Measurements from ENCODE around the gene CNDP1.
"Not testable (repeated sequence)": the region's sequence is repeated elsewhere in the genome, so short reads cannot be mapped to it uniquely, and the experiment has no call there.

CNDP1 gene

GRCh38 chr18:74518456-74519295, 15.6 kb upstream of the CNDP1 start:
- no peak for TF ChIP-seq JUND (IDR thresholded peaks at IDR 0.05; ENCODE audit: low read depth)
- in situ Hi-C loops (cut with HindIII; ENCODE audit: low pct_unique_long_range_greater_than_20kb, low sequenced_read_pairs), result no loop called here

DNA sequence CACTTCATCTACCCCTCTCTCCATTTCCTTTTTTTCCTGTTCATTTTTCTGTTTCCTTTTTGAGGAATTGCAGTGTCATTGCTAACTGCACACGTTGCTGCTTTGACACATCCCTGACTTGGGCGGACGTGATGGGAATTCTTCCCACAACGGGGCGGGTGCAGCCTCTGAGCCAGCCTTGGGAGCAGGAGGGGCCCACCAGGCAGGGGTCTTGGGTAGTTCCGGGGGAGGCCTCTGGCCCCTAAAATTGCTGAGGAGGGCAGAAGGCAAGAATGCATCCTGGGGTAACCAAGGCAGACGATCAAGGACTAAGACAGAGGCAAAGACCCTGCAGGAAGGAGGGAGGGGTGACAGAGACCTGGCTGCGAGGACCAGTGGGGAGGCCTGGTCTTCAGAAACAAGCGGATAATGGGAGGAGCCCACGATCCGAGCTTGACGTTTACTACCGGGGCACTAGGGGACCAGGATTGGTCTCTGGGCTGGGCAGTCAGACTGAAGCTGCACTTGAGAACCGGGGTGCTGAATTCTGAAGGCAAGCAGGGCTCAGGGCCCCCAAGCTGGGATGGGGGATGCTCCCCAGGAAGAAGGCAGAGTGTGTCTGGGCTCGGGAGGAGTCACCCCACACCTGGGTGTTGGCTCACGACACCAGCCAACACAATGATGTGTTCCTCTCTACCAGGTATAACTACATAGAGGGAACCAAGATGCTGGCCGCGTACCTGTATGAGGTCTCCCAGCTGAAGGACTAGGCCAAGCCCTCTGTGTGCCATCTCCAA, 14.8 kb upstream of the CNDP1 start:
- no peak for TF ChIP-seq JUND (IDR thresholded peaks at IDR 0.05; ENCODE audit: low read depth)
- in situ Hi-C loops (cut with HindIII; ENCODE audit: low pct_unique_long_range_greater_than_20kb, low sequenced_read_pairs), result no loop called here
- no peak for DNase-seq (ENCODE audit: low read depth in 1 of 2, low spot score in 1 of 2)

More at GRCh38 chr18:74518456-74519295, 15.6 kb upstream of the CNDP1 start:
- DNase-seq (ENCODE audit: low read depth in 1 of 2, low spot score in 1 of 2), result no peak

DNA sequence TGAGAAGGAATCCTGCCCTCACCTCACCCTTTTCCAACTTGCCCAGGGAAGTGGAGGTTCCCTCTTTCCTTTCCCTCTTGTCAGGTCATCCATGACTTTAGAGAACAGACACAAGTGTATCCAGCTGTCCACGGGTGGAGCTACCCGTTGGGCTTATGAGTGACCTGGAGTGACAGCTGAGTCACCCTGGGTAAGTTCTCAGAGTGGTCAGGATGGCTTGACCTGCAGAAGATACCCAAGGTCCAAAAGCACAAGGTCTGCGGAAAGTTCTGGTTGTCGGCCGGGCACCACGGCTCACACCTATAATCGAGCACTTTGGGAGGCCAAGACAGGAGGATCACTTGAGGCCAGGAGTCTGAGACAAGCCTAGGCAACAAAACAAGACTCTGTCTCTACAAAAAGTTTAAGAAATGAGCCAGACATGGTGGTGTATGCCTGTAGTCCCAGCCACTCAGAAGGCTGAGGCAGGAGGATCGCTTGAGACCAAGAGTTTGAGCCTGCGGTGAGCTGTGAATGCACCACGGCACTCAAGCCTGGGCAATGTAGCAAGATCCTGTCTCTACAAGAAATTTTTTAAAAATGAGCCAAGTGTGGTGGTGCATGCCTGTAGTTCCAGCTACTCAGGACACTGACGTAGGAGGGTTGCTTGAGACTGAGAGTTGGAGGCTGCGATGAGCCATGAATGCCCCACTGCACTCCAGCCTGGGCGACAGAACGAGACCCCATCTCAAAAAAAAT, 14.0 kb upstream of the CNDP1 start:
- in situ Hi-C loops (cut with HindIII; ENCODE audit: low pct_unique_long_range_greater_than_20kb, low sequenced_read_pairs), result no loop called here
- TF ChIP-seq JUND (IDR thresholded peaks at IDR 0.05; ENCODE audit: low read depth), result no peak
- no peak for DNase-seq (ENCODE audit: low read depth in 1 of 2, low spot score in 1 of 2)

DNA sequence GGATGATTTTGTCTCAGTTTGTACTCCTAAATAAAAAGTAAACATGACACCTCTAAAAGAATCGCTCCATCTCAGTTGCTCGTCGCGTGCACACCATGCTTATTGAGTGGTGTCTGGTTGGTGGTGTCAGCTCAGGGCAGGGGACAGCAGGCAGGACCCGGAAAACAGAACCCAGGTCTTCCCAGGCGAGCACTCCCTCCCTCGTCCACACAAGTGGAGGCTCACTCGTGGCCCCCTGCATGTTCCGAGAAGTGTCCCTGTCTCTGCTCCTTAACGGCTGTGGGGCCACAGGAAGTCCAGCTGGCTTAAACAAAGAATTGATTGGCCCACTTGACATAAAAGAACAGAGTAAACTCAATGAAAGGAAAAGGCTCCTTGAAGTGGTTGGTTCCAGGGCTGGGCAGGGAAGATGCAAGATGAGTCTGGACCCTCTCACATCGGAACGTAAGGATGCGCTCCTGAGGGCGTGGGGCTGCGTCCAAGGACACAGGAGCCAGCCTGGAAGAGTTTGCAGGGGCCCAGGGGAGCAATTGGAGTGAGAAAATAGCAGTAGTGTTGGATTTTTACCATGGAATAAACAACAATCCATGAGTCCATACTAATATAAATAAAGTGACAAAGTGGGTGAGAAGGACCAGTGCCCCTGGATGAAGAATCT, 13.1 kb upstream of the CNDP1 start:
- DNase-seq (ENCODE audit: low read depth in 1 of 2, low spot score in 1 of 2), result no peak
- no peak for TF ChIP-seq JUND (IDR thresholded peaks at IDR 0.05; ENCODE audit: low read depth)
- in situ Hi-C loops (cut with HindIII; ENCODE audit: low pct_unique_long_range_greater_than_20kb, low sequenced_read_pairs), result no loop called here

DNA sequence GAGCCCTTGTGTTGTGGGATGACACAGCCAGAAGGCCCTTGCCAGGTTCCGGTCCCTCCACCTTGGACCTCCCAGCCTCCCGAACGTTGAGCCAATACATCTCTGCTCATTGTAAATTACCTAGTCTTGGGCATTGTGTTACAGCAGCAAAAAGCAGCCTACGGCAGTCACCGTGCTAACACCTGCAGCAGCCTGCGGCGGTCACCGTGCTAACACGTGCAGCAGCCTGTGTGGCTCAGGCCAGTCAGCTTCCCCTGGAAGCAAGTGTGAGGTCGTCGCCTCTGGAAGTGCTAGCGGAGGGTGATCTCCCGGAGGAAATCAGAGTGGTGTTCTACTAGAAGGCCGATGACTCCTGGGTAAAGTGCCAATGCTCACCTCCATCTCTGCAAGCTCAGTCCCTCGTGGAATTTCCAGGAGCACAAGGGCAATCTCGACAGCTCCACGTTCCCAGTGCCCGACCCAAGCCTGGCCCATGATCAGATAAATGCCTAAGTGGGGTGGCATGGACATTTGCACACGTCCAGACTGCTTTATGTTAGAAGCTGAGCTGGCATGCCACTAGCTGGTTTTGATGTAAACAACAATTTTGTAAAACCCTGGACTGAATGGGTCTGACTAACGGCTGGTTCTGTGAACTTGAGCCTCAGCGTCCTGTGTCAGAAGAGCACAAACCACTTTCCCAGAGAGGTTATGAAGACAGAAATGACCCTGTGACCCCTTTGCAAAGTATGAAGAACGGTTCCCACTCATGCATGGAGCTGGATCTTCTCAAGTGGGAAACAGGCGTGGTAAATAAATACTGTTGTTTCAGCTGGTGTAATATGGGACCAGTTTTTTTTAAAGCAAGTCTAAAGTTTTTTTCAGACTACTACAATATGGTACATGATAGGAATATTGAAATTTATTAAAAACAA, 11.4 kb upstream of the CNDP1 start:
- in situ Hi-C loops (cut with HindIII; ENCODE audit: low pct_unique_long_range_greater_than_20kb, low sequenced_read_pairs), result no loop called here
- no peak for TF ChIP-seq JUND (IDR thresholded peaks at IDR 0.05; ENCODE audit: low read depth)
- DNase-seq (ENCODE audit: low read depth in 1 of 2, low spot score in 1 of 2), result no peak

- no peak for TF ChIP-seq JUND (IDR thresholded peaks at IDR 0.05; ENCODE audit: low read depth)
- no peak for DNase-seq (ENCODE audit: low read depth in 1 of 2, low spot score in 1 of 2)
- in situ Hi-C loops (cut with HindIII; ENCODE audit: low pct_unique_long_range_greater_than_20kb, low sequenced_read_pairs), result no loop called here
Measured at GRCh38 chr18:74524097-74524496, 10.2 kb upstream of the CNDP1 start.

GRCh38 chr18:74524915-74525314, 9.4 kb upstream of the CNDP1 start:
- DNase-seq (ENCODE audit: low read depth in 1 of 2, low spot score in 1 of 2); in situ Hi-C loops (cut with HindIII; ENCODE audit: low pct_unique_long_range_greater_than_20kb, low sequenced_read_pairs): not testable (repeated sequence)

GRCh38 chr18:74525741-74526140, 8.6 kb upstream of the CNDP1 start:
- in situ Hi-C loops (cut with HindIII; ENCODE audit: low pct_unique_long_range_greater_than_20kb, low sequenced_read_pairs), result no loop called here
- TF ChIP-seq JUND (IDR thresholded peaks at IDR 0.05; ENCODE audit: low read depth), result no peak
- no peak for DNase-seq (ENCODE audit: low read depth in 1 of 2, low spot score in 1 of 2)

DNA sequence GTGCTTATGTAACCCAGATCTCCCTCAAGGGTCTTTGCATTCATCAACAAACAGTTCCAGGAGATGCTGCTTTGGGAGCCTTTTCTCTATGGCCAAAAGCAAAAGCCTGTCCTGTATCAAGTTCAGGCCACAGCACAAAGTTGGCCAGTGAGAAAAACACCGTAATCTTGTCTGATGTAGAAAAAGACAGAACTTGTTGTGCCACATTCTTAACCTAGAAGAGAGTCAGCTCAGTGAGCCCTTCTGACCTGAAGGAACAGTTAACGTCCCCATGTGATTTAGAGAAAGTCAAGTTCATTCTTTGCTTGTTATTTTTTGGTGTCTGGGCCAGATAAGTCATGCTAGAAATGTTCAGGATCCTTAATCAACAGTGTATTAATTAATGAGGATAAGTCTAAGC, 7.8 kb upstream of the CNDP1 start:
- TF ChIP-seq JUND (IDR thresholded peaks at IDR 0.05; ENCODE audit: low read depth), result no peak
- peak in 1 of 2 experiments; percentile 15 for DNase-seq (ENCODE audit: low read depth in 1 of 2, low spot score in 1 of 2)
- in situ Hi-C loops (cut with HindIII; ENCODE audit: low pct_unique_long_range_greater_than_20kb, low sequenced_read_pairs), result no loop called here

GRCh38 chr18:74528478-74528877, 5.8 kb upstream of the CNDP1 start:
- TF ChIP-seq JUND (IDR thresholded peaks at IDR 0.05; ENCODE audit: low read depth), result no peak
- in situ Hi-C loops (cut with HindIII; ENCODE audit: low pct_unique_long_range_greater_than_20kb, low sequenced_read_pairs), result no loop called here
- DNase-seq (ENCODE audit: low read depth in 1 of 2, low spot score in 1 of 2), result no peak

DNA sequence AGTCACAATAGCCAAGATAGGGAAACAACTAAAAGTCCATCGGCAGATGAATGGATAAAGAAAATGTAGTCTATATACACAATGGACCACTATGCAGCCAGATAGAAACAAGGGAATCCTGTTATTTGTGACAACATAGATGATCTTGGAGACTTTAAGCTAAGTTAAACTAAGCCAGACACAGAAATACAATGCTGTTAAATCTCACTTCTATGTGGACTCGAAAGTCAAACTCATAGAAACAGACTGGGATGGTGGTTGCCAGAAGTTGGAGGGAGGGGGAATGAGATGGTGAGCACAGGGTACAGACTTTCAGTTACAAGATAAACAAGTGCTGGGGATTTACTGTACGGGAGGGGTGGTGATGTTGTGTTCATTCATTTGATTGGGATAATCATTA, 5.4 kb upstream of the CNDP1 start:
- DNase-seq (ENCODE audit: low read depth in 1 of 2, low spot score in 1 of 2), result no peak
- in situ Hi-C loops (cut with HindIII; ENCODE audit: low pct_unique_long_range_greater_than_20kb, low sequenced_read_pairs), result no loop called here
- no peak for TF ChIP-seq JUND (IDR thresholded peaks at IDR 0.05; ENCODE audit: low read depth)
